Endothelial cell of umbilical vein (primary cell): ENCODE measurements around the gene SLC9C1. TPM values are rescaled to one million over a fixed set of nuclear protein-coding genes. Genes with fewer than 3 reads are reported as not detected.

Source experiments
- BruUV-seq: library from RNA; stranded (reverse); fragments of 400-500 nt; replicated peaks from 2 replicates; lab custom pipeline; 2021; lab: Mats Ljungman, UMichigan
- CTCF ChIA-PET: fragments of 300-600, 350-600 bp; sonication (Branson Sonifier 250); formaldehyde crosslinking; loops from one replicate; lab custom pipeline; 2021; ENCODE audit warnings: antibody characterized with exemption, inconsistent platforms; lab: Charles Lee
- POLR2A ChIA-PET: fragments of 300-600, 350-600 bp; sonication (Branson Sonifier 250); formaldehyde crosslinking; loops from one replicate; lab custom pipeline; 2021; ENCODE audit warnings: antibody characterized with exemption, inconsistent platforms; lab: Charles Lee
- DNase-seq: peaks from one replicate; pipeline ENCODE4 v3.0.0-alpha.2; 2011; ENCODE audit warnings: low read depth, low spot score
- FAIRE-seq: peaks from 2 replicates; lab custom pipeline; 2011; peaks lifted over from hg19 to GRCh38; lab: Jason Lieb, UNC
- H2AFZ ChIP-seq: 2 replicates; pipeline ENCODE4 v1.6.0; 2012; ENCODE audit warnings: low read depth, low read length, control low read depth, inconsistent platforms
- H3K27ac ChIP-seq: 2 replicates; pipeline ENCODE4 v1.5.1; 2011; ENCODE audit warnings: low read depth, mild to moderate bottlenecking, control low read depth, low read length, moderate library complexity; ENCODE audit not compliant: insufficient read depth
- H3K27me3 ChIP-seq, 2 experiments: 2 replicates each; pipeline versions ENCODE4 v1.6.0 to v1.6.1; 2011; ENCODE audit warnings: low read length in 2 of 2, mixed read lengths in 1 of 2; ENCODE audit not compliant: control insufficient read depth in 2 of 2, insufficient read depth in 2 of 2
- H3K36me3 ChIP-seq, 2 experiments: 2 replicates in 1 of 2; 3 replicates in 1 of 2; pipeline ENCODE4 v1.5.1; 2011; ENCODE audit warnings: low read length in 2 of 2, mild to moderate bottlenecking in 1 of 2, moderate library complexity in 1 of 2; ENCODE audit not compliant: control insufficient read depth in 2 of 2, insufficient read depth in 2 of 2; ENCODE audit errors: extremely low read depth in 1 of 2
- H3K4me1 ChIP-seq: 3 replicates; pipeline ENCODE4 v1.5.1; 2011; ENCODE audit warnings: mild to moderate bottlenecking, low read length; ENCODE audit not compliant: control insufficient read depth, insufficient read depth; ENCODE audit errors: extremely low read depth
- H3K4me2 ChIP-seq: 2 replicates; pipeline ENCODE4 v1.6.1; 2011; ENCODE audit warnings: low read length, control low read depth, mixed read lengths; ENCODE audit not compliant: insufficient read depth
- H3K4me3 ChIP-seq, 3 experiments: fragments of 200-600 bp in 1 of 3; sonication (generic), shearing (Covaris generic) in 1 of 3; replicated peaks in 1 of 3; 2 replicates each; pipeline ENCODE4 v1.5.1; 2011 to 2016; ENCODE audit warnings: control low read depth in 3 of 3, low read length in 3 of 3, mild to moderate bottlenecking in 2 of 3, inconsistent platforms in 1 of 3, low read depth in 1 of 3, moderate library complexity in 1 of 3; ENCODE audit not compliant: insufficient read depth in 1 of 3
- H3K79me2 ChIP-seq: 2 replicates; pipeline ENCODE4 v1.6.0; 2012; ENCODE audit warnings: low read length, inconsistent platforms; ENCODE audit not compliant: control insufficient read depth, insufficient read depth
- H3K9ac ChIP-seq: replicated peaks from 2 replicates; pipeline ENCODE3; 2011; ENCODE audit warnings: low read length, control low read depth; ENCODE audit not compliant: insufficient read depth; ENCODE audit errors: extremely low read depth
- H3K9me1 ChIP-seq: replicated peaks from 3 replicates; pipeline ENCODE4 v1.6.0; 2011; ENCODE audit warnings: mild to moderate bottlenecking, low read length; ENCODE audit not compliant: control insufficient read depth, insufficient read depth; ENCODE audit errors: extremely low read depth
- H3K9me3 ChIP-seq: replicated peaks from 2 replicates; pipeline ENCODE4 v1.5.1; 2012; ENCODE audit warnings: low read length, inconsistent platforms; ENCODE audit not compliant: control insufficient read depth, insufficient read depth
- H4K20me1 ChIP-seq: replicated peaks from 2 replicates; pipeline ENCODE3; 2011; ENCODE audit warnings: mild to moderate bottlenecking, low read length; ENCODE audit not compliant: control insufficient read depth, insufficient read depth; ENCODE audit errors: extremely low read depth
- EZH2 ChIP-seq: IDR thresholded peaks from 2 replicates; pipeline ENCODE4 v1.6.1; 2012; ENCODE audit warnings: borderline replicate concordance, low read depth, mild to moderate bottlenecking, moderate library complexity, low read length, inconsistent platforms; ENCODE audit not compliant: severe bottlenecking
- FOS ChIP-seq: IDR thresholded peaks from 2 replicates; pipeline ENCODE4 v1.6.1; 2011; ENCODE audit warnings: mild to moderate bottlenecking, low read length, moderate library complexity, borderline replicate concordance; ENCODE audit not compliant: insufficient read depth
- GATA2 ChIP-seq: IDR thresholded peaks from 2 replicates; pipeline ENCODE4 v1.7.0; 2011; ENCODE audit warnings: low read depth, mild to moderate bottlenecking, moderate library complexity, mixed read lengths, low read length; ENCODE audit not compliant: insufficient read length, insufficient read depth
- JUN ChIP-seq: IDR thresholded peaks from 2 replicates; pipeline ENCODE4 v1.6.1; 2011; ENCODE audit warnings: borderline replicate concordance, low read depth; ENCODE audit not compliant: insufficient read length, insufficient read depth
- MYC ChIP-seq: IDR thresholded peaks from one replicate; pipeline ENCODE4 v1.6.1; 2011; ENCODE audit warnings: mild to moderate bottlenecking, low read depth, low read length
- POLR2A ChIP-seq: IDR thresholded peaks from 2 replicates; pipeline ENCODE4 v1.6.1; 2012; ENCODE audit warnings: low read depth, mild to moderate bottlenecking, control low read depth, low read length
- POLR2AphosphoS5 ChIP-seq: IDR thresholded peaks from 2 replicates; pipeline ENCODE4 v1.6.1; 2012; ENCODE audit warnings: low read depth, mild to moderate bottlenecking, control low read depth, low read length, moderate library complexity; ENCODE audit not compliant: insufficient read depth
- dilution Hi-C: fragments of 300-500 bp; cut with MboI; formaldehyde crosslinking; loops from one replicate; pipeline ENCODE4 v1.15.0; 2019; ENCODE audit warnings: low sequenced_read_pairs; ENCODE audit not compliant: extremely low pct_ligation_motif_present
- intact Hi-C: fragments of 100-400 bp; cut with micrococcal nuclease; formaldehyde crosslinking; loops from one replicate; pipeline ENCODE4 v1.10.0; 2022
- polyA plus RNA-seq, 4 experiments: library from polyadenylated mRNA; depleted of rRNA in 3 of 4; stranded (reverse) in 3 of 4; unstranded in 1 of 4; fragments of >200 nt; gene quantifications; 2 replicates each; pipeline versions ENCODE4 v1.2.1 to v1.2.3, GENCODE V29; 2011 to 2012; ENCODE audit warnings: missing spikeins in 1 of 4
- total RNA-seq: library from RNA; stranded (reverse); gene quantifications from 2 replicates; pipeline ENCODE4 v1.2.3, GENCODE V29; 2021
- TF ChIP-seq, protein P1 (sequence below), 2 donors: IDR thresholded peaks; 1 replicate in 1 of 2; 2 replicates in 1 of 2; pipeline ENCODE4 v1.5.1; 2011; ENCODE audit warnings: low read length in 2 of 2, mild to moderate bottlenecking in 2 of 2, moderate library complexity in 2 of 2, control low read depth in 1 of 2, inconsistent platforms in 1 of 2, low read depth in 1 of 2; ENCODE audit not compliant: insufficient read depth in 1 of 2; ENCODE audit errors: extremely low read depth in 1 of 2
- TF ChIP-seq, protein P2 (sequence below): IDR thresholded peaks from 2 replicates; pipeline ENCODE4 v1.6.1; 2011; ENCODE audit not compliant: insufficient read depth, insufficient read length

Gene SLC9C1
- total and polyA plus RNA-seq, 2 donors (not counting 3 experiments of a cell fraction or from before 2014, with no cell fraction given) = not detected

DNA sequence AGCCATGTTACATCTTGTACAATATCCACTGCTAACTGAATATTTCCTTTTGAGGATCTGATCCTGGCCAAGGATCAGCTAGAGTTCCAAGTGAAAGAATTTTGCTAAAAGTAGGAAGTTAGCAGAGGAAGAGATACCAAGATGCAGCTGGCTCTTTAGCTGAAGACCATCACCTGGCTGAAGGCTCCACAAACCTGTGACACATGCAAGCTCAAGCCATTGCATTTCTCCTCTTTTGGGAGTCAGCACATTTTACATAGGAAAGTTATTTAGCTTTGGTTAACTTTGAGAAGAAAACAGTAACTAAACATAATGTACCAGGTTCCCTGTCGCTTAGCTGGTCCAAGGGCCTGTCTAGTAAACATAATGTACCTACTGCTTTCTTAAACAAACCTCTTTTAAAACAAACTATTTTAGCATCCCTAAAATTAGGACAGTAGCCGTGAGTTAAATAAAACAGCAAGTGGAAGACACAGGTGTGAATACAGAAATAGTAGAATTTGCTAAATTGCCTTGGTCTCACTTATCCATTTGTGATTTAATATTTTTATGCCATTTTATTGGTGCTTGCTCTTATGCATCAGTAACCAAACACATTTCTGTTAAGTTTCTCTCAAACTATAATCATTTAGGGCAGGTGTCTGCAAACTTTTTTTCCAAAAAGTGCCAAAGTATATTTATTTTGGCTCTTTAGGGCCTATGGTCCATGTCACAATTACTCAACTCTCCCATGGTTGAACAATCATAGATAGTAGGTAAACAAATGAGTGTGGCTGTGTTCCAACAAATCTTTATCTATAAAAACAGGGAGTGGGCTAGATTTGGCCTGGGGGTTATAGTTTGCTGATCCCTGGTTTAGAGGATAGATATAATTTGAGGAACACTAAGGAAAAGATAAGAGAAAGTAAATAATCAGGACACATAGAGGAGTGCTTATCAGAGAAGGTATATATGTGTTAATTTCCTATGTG lies 172.2 kb downstream of the SLC9C1 start:
- intact Hi-C loops (no loop called here), dilution Hi-C loops (no loop called here)
- POLR2A ChIA-PET = no interaction called here
- Histone ChIP-seq H3K4me3 (no peak overlapping the region), H3K4me1 (peaks cover under 1% of the 10 kb centered on the region), H3K9ac (no peak overlapping the region), H4K20me1 (no peaks in the 10 kb centered on the region), H3K79me2 (no peaks in the 10 kb centered on the region), H3K9me1 (no peaks in the 10 kb centered on the region), H3K27me3 (no peaks in the 10 kb centered on the region), H3K9me3 (no peaks in the 10 kb centered on the region), H2AFZ (no peak overlapping the region), H3K27ac (no peak overlapping the region), H3K4me2 (no peak overlapping the region), H3K36me3 (no peaks in the 10 kb centered on the region)
- TF ChIP-seq MYC (no peak), JUN (no peak), EZH2 (no peak), GATA2 (no peak)
- DNase-seq (peak; percentile 17), FAIRE-seq (no peak)
- no TSS peak for BruUV-seq
- CTCF ChIA-PET = interaction anchor here (1.1 kb wide), 1 partner anchor 10 kb away, joined by 6 read pairs; no protein-coding TSS in a partner anchor

DNA sequence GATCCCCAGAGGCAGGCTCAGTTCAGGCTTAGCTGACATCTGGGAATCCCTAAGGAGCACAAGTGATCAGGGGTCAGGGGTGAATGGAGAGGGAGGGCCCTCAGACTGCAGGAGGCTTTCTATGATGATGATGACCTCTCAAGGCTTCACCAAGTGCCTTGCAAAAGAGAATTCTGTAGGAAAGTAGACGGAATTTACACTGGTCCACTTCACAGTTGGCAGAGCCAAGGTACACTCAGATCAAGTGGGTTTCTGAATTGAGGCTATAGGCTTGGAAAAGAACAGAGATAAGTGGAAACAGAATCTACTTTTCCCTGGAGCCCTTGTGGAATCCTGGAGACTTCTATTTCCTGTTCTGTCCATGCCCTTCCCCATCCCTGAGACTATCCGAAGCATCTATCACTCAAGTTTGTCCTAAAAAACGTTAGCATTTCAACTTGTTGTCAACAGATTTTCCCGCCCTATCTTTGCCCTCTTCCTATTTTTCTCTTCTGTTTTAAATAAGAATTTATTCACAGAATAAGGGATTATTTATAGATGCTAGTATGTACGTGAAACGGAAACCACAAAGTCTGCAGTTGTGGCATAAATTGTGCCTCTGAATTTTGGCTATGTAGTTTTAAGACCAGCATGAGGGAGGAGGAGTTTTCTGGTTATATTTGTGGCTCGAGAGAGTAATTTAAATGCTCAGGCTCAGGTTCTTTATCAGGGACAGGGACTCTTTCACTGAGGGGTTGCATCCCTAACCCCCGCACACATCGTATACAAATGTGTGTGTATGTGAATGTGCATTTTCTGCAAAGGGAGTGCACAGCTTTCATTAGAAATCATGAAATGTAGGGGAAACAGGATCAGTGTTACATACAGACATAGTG lies 173.8 kb downstream of the SLC9C1 start:
- BruUV-seq = no TSS peak
- CTCF ChIA-PET = no interaction called here
- Histone ChIP-seq H4K20me1 (no peaks in the 10 kb centered on the region), H3K79me2 (no peaks in the 10 kb centered on the region), H3K9me1 (no peaks in the 10 kb centered on the region), H2AFZ (no peak overlapping the region), H3K4me3 (no peak overlapping the region), H3K4me2 (no peak overlapping the region), H3K27me3 (no peaks in the 10 kb centered on the region), H3K4me1 (peaks cover 7% of the 10 kb centered on the region), H3K27ac (no peak overlapping the region), H3K9ac (no peak overlapping the region), H3K9me3 (no peaks in the 10 kb centered on the region), H3K36me3 (no peaks in the 10 kb centered on the region)
- intact Hi-C loops (loop anchor here (10.0 kb wide), 2 partner anchors 205 to 315 kb away; no protein-coding TSS in a partner anchor), dilution Hi-C loops (no loop called here)
- POLR2A ChIA-PET = no interaction called here
- no peak for DNase-seq
- no peak for FAIRE-seq
- no peak for TF ChIP-seq EZH2
- no peak for TF ChIP-seq JUN
- TF ChIP-seq POLR2A = no peak
- no peak for TF ChIP-seq GATA2
- TF ChIP-seq POLR2AphosphoS5 = no peak
- no peak for TF ChIP-seq FOS
- TF ChIP-seq MYC = no peak
- TF ChIP-seq, protein P1, sequence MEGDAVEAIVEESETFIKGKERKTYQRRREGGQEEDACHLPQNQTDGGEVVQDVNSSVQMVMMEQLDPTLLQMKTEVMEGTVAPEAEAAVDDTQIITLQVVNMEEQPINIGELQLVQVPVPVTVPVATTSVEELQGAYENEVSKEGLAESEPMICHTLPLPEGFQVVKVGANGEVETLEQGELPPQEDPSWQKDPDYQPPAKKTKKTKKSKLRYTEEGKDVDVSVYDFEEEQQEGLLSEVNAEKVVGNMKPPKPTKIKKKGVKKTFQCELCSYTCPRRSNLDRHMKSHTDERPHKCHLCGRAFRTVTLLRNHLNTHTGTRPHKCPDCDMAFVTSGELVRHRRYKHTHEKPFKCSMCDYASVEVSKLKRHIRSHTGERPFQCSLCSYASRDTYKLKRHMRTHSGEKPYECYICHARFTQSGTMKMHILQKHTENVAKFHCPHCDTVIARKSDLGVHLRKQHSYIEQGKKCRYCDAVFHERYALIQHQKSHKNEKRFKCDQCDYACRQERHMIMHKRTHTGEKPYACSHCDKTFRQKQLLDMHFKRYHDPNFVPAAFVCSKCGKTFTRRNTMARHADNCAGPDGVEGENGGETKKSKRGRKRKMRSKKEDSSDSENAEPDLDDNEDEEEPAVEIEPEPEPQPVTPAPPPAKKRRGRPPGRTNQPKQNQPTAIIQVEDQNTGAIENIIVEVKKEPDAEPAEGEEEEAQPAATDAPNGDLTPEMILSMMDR (IDR thresholded peaks at IDR 0.05; ENCODE audit: extremely low read depth in 1 of 2, insufficient read depth in 1 of 2, low read depth in 1 of 2, low read length in 2 of 2) = no peak
- TF ChIP-seq, protein P2, sequence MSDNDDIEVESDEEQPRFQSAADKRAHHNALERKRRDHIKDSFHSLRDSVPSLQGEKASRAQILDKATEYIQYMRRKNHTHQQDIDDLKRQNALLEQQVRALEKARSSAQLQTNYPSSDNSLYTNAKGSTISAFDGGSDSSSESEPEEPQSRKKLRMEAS = no peak
